Peyer's patch (tissue), 4 donors: ENCODE data around the gene PARS2. TPM values are rescaled to one million over a fixed set of nuclear protein-coding genes. Genes with fewer than 3 reads are reported as not detected.

Source experiments
- DNase-seq, 3 donors: peaks; one replicate each; pipeline ENCODE4 v3.0.0-alpha.2; 2017 to 2019
- H3K27ac ChIP-seq, 4 donors: fragments of 200-600 bp; sonication (generic); one replicate each; pipeline ENCODE4 v1.5.1; 2016 to 2019
- H3K27me3 ChIP-seq, 2 donors: fragments of 200-600 bp; sonication (generic); one replicate each; pipeline ENCODE4 v1.5.1; 2019
- H3K36me3 ChIP-seq, 3 donors: fragments of 200-600 bp; sonication (generic); one replicate each; pipeline ENCODE4 v1.5.1; 2016 to 2019
- H3K4me1 ChIP-seq, 4 donors: fragments of 200-600 bp; sonication (generic); one replicate each; pipeline ENCODE4 v1.5.1; 2016 to 2019
- H3K4me3 ChIP-seq, 4 donors: fragments of 200-600 bp; sonication (generic); 1 replicate in 3 of 4; 2 replicates in 1 of 4; pipeline ENCODE4 v1.5.1; 2016 to 2019; ENCODE audit warnings: mild to moderate bottlenecking in 1 of 4
- H3K9me3 ChIP-seq, 4 donors: fragments of 200-600 bp; sonication (generic); one replicate each; pipeline ENCODE4 v1.5.1; 2016 to 2019; ENCODE audit warnings: mild to moderate bottlenecking in 1 of 4
- CTCF ChIP-seq, 6 experiments: fragments of 450-650 bp in 4 of 6; fragments of 200-600 bp in 2 of 6; sonication (generic) in 1 of 6; IDR thresholded peaks; one replicate each; pipeline ENCODE4 v1.5.1; 2017 to 2019; ENCODE audit warnings: antibody characterized with exemption in 6 of 6, mild to moderate bottlenecking in 3 of 6, moderate library complexity in 1 of 6
- POLR2A ChIP-seq, 2 donors: fragments of 450-650 bp; IDR thresholded peaks; one replicate each; pipeline ENCODE4 v1.5.1; 2017; ENCODE audit warnings: antibody characterized with exemption in 2 of 2, mild to moderate bottlenecking in 2 of 2, moderate library complexity in 2 of 2
- total RNA-seq, 4 donors: library from RNA; depleted of rRNA; stranded (reverse); fragments of >200 nt; gene quantifications; one replicate each; pipeline ENCODE4 v1.1.0, GENCODE V29; 2016

The PARS2 gene
- total RNA-seq, 4 donors from 2014 or later = 1.7 to 10.0 (median 5.8) TPM

GRCh38 chr1:54754045-54754444 is 10.3 kb downstream of the PARS2 start:
- H3K9me3 ChIP-seq = no peaks in the 10 kb centered on the region
- H3K4me3 ChIP-seq = no peak overlapping the region
- no peak for DNase-seq
- peaks cover 0 to 19% (median 0%) of the 10 kb centered on the region in 3 donors for H3K36me3 ChIP-seq
- no peak overlapping the region for H3K27ac ChIP-seq
- no peaks in the 10 kb centered on the region for H3K4me1 ChIP-seq
- TF ChIP-seq CTCF (IDR thresholded peaks at IDR 0.05) = no peak
- no peak for TF ChIP-seq POLR2A (IDR thresholded peaks at IDR 0.05)
- H3K27me3 ChIP-seq = no peaks in the 10 kb centered on the region

GRCh38 chr1:54751426-54751825 is 12.9 kb downstream of the PARS2 start:
- no peaks in the 10 kb centered on the region for H3K36me3 ChIP-seq
- no peaks in the 10 kb centered on the region for H3K4me1 ChIP-seq
- no peaks in the 10 kb centered on the region for H3K9me3 ChIP-seq
- H3K27me3 ChIP-seq = no peaks in the 10 kb centered on the region
- no peak overlapping the region for H3K4me3 ChIP-seq
- TF ChIP-seq POLR2A (IDR thresholded peaks at IDR 0.05) (no peak), CTCF (IDR thresholded peaks at IDR 0.05) (no peak)
- DNase-seq = no peak
- no peak overlapping the region for H3K27ac ChIP-seq

- Histone ChIP-seq H3K36me3 (no peaks in the 10 kb centered on the region), H3K27me3 (no peaks in the 10 kb centered on the region), H3K9me3 (no peaks in the 10 kb centered on the region), H3K27ac (no peak overlapping the region), H3K4me3 (no peak overlapping the region), H3K4me1 (no peaks in the 10 kb centered on the region)
- TF ChIP-seq POLR2A (IDR thresholded peaks at IDR 0.05) (no peak), CTCF (IDR thresholded peaks at IDR 0.05) (no peak)
- DNase-seq = no peak
Observed at GRCh38 chr1:54750596-54750995, 13.7 kb downstream of the PARS2 start.

GRCh38 chr1:54748094-54748835 is 16.1 kb downstream of the PARS2 start:
- Histone ChIP-seq H3K4me1 (no peaks in the 10 kb centered on the region), H3K4me3 (no peak overlapping the region), H3K27me3 (no peaks in the 10 kb centered on the region), H3K9me3 (no peaks in the 10 kb centered on the region), H3K27ac (no peak overlapping the region), H3K36me3 (no peaks in the 10 kb centered on the region)
- TF ChIP-seq CTCF (IDR thresholded peaks at IDR 0.05) (no peak), POLR2A (IDR thresholded peaks at IDR 0.05) (no peak)
- peak in 1 of 3 donors; percentile 34 for DNase-seq

- no peak overlapping the region for H3K27ac ChIP-seq
- DNase-seq = no peak
- no peak overlapping the region for H3K4me3 ChIP-seq
Observed at GRCh38 chr1:54745864-54746263, 18.5 kb downstream of the PARS2 start.

More at GRCh38 chr1:54745864-54746263, 18.5 kb downstream of the PARS2 start:
- peaks cover 0 to 21% (median 0%) of the 10 kb centered on the region in 3 donors for H3K36me3 ChIP-seq
- H3K9me3 ChIP-seq = no peaks in the 10 kb centered on the region
- H3K27me3 ChIP-seq = no peaks in the 10 kb centered on the region
- H3K4me1 ChIP-seq = no peaks in the 10 kb centered on the region
- TF ChIP-seq POLR2A (IDR thresholded peaks at IDR 0.05) (no peak), CTCF (IDR thresholded peaks at IDR 0.05) (no peak)
